Gastroesophageal sphincter (tissue), 3 donors: ENCODE measurements around the gene BAIAP2L1.

Source experiments
- POLR2AphosphoS5 ChIP-seq: sonication (generic); formaldehyde crosslinking; IDR thresholded peaks from one replicate; pipeline ENCODE4 v1.6.1; 2017; ENCODE audit warnings: antibody characterized with exemption
- TF ChIP-seq, protein P1 (sequence below), 4 experiments: fragments of 200-600 bp in 2 of 4; fragments of 450-650 bp in 2 of 4; sonication (generic) in 1 of 4; IDR thresholded peaks; one replicate each; pipeline ENCODE4 v1.5.1; 2017 to 2019; ENCODE audit warnings: antibody characterized with exemption in 4 of 4, mild to moderate bottlenecking in 2 of 4, moderate library complexity in 2 of 4

DNA sequence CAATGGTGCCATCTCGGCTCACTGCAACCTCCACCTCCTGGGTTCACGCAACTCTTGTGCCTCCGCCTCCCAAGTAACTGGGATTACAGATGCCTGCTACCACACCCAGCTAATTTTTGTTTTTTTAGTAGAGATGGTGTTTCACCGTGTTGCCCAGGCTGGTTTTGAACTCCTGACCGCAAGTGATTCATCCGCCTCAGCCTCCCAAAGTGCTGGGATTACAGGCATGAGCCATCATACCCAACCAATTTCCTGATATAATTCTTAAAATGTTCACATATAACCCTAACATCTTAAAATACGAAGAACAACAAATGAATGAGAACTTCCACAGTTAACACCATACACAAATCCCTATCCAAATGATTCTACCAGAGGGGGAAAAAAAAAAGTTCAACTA lies 31.2 kb downstream of the BAIAP2L1 start:
- TF ChIP-seq, protein P1, sequence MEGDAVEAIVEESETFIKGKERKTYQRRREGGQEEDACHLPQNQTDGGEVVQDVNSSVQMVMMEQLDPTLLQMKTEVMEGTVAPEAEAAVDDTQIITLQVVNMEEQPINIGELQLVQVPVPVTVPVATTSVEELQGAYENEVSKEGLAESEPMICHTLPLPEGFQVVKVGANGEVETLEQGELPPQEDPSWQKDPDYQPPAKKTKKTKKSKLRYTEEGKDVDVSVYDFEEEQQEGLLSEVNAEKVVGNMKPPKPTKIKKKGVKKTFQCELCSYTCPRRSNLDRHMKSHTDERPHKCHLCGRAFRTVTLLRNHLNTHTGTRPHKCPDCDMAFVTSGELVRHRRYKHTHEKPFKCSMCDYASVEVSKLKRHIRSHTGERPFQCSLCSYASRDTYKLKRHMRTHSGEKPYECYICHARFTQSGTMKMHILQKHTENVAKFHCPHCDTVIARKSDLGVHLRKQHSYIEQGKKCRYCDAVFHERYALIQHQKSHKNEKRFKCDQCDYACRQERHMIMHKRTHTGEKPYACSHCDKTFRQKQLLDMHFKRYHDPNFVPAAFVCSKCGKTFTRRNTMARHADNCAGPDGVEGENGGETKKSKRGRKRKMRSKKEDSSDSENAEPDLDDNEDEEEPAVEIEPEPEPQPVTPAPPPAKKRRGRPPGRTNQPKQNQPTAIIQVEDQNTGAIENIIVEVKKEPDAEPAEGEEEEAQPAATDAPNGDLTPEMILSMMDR (IDR thresholded peaks at IDR 0.05): no peak
- TF ChIP-seq POLR2AphosphoS5: no peak
